ENCODE data around the gene LRP5. TPM values are rescaled to one million over a fixed set of nuclear protein-coding genes. Genes with fewer than 3 reads are reported as not detected.

Gene LRP5
- total RNA-seq, 2 donors from 2014 or later = 0.73 to 3.0 TPM

DNA sequence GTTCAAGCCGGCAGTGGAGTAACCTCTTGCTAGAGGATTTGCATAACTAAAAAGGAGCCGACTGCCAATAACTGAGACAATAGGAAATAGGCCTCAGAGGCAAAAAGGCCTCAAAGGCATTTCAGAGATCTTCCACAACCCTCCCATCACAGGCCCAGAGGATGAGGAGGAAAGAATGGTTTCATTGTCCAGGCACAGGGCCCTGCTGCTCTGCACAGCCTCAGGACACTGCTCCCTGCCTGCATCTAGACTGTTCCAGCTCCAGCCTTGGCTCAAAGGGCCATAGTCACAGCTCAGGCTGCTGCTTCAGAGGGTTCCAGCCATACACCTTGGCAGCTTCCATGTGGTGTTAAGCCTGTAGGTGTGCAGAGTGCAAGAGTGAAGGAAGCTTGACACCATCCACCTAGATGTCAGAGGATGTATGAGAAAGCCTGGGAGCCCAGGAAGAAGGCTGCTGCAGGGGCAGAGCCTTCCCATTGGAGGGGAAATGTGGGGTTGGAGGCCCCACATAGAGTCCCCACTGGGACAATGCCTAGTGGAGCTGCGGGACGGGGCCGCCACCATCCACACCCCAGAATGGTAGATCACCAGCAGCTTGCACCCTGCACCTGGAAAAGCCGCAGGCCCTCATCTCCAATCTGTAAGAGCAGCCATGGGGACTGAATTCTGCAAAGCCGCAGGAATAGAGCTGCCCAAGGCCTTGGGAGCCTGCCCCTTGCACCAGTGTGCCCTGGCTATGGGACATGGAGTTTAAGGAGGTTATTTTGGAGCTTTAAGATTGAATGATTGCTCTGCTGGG lies 8.2 kb upstream of the LRP5 start:
- Mint-ChIP-seq H3K4me3 (no peak overlapping the region), H3K27ac (no peak overlapping the region), H3K4me1 (peaks cover 3% of the 10 kb centered on the region), H3K36me3 (ENCODE audit: low read depth) (no peaks in the 10 kb centered on the region), H3K27me3 (no peaks in the 10 kb centered on the region)
- DNase-seq = no peak
- H3K9me3 ChIP-seq (ENCODE audit: control insufficient read depth, low read length, poor library complexity, severe bottlenecking) = no peaks in the 10 kb centered on the region
- no peak for ATAC-seq

- no peak for ATAC-seq
- no peak for DNase-seq
- no peaks in the 10 kb centered on the region for H3K9me3 ChIP-seq (ENCODE audit: control insufficient read depth, low read length, poor library complexity, severe bottlenecking)
- Mint-ChIP-seq H3K4me3 (no peak overlapping the region), H3K4me1 (peaks cover 7% of the 10 kb centered on the region), H3K27ac (no peak overlapping the region), H3K36me3 (ENCODE audit: low read depth) (no peaks in the 10 kb centered on the region), H3K27me3 (no peaks in the 10 kb centered on the region)
These were observed 5.8 kb upstream of the LRP5 start for GRCh38 chr11:68306636-68307035.

GRCh38 chr11:68308068-68308467 lies 4.3 kb upstream of the LRP5 start:
- no peak for ATAC-seq
- Mint-ChIP-seq H3K4me3 (no peak overlapping the region), H3K4me1 (peaks cover 7% of the 10 kb centered on the region), H3K27me3 (no peaks in the 10 kb centered on the region), H3K36me3 (ENCODE audit: low read depth) (no peaks in the 10 kb centered on the region), H3K27ac (no peak overlapping the region)
- no peaks in the 10 kb centered on the region for H3K9me3 ChIP-seq (ENCODE audit: control insufficient read depth, low read length, poor library complexity, severe bottlenecking)
- DNase-seq = no peak

- H3K27me3 Mint-ChIP-seq = no peaks in the 10 kb centered on the region
- no peaks in the 10 kb centered on the region for H3K36me3 Mint-ChIP-seq (ENCODE audit: low read depth)
- peak overlapping the region; percentile 14 for H3K27ac Mint-ChIP-seq
- H3K4me1 Mint-ChIP-seq = peaks cover 14% of the 10 kb centered on the region
- DNase-seq (no peak), ATAC-seq (no peak)
- no peak overlapping the region for H3K4me3 Mint-ChIP-seq
- no peaks in the 10 kb centered on the region for H3K9me3 ChIP-seq (ENCODE audit: control insufficient read depth, low read length, poor library complexity, severe bottlenecking)
These were observed 2.7 kb upstream of the LRP5 start for GRCh38 chr11:68309621-68310185.

- Mint-ChIP-seq H3K4me1 (peaks cover 14% of the 10 kb centered on the region), H3K27me3 (peaks cover 8% of the 10 kb centered on the region), H3K4me3 (peak overlapping the region; percentile 83), H3K27ac (peak overlapping the region; percentile 54), H3K36me3 (ENCODE audit: low read depth) (no peaks in the 10 kb centered on the region)
- no peaks in the 10 kb centered on the region for H3K9me3 ChIP-seq (ENCODE audit: control insufficient read depth, low read length, poor library complexity, severe bottlenecking)
- DNase-seq = no peak
- no peak for ATAC-seq
These were observed 953 bp upstream of the LRP5 start for GRCh38 chr11:68311160-68312116.

- no peaks in the 10 kb centered on the region for H3K9me3 ChIP-seq (ENCODE audit: control insufficient read depth, low read length, poor library complexity, severe bottlenecking)
- peak overlapping the region; percentile 86 for H3K4me3 Mint-ChIP-seq
- H3K27ac Mint-ChIP-seq = no peak overlapping the region
- peaks cover 14% of the 10 kb centered on the region for H3K4me1 Mint-ChIP-seq
- H3K36me3 Mint-ChIP-seq (ENCODE audit: low read depth) = no peaks in the 10 kb centered on the region
- ATAC-seq (peak; percentile 70), DNase-seq (no peak)
- H3K27me3 Mint-ChIP-seq = peaks cover 12% of the 10 kb centered on the region
These were observed 586 bp downstream of the LRP5 start for GRCh38 chr11:68312780-68313573.

- H3K4me1 Mint-ChIP-seq = peaks cover 14% of the 10 kb centered on the region
- DNase-seq = no peak
These were observed 1.3 kb downstream of the LRP5 start for GRCh38 chr11:68313574-68314202.

DNA sequence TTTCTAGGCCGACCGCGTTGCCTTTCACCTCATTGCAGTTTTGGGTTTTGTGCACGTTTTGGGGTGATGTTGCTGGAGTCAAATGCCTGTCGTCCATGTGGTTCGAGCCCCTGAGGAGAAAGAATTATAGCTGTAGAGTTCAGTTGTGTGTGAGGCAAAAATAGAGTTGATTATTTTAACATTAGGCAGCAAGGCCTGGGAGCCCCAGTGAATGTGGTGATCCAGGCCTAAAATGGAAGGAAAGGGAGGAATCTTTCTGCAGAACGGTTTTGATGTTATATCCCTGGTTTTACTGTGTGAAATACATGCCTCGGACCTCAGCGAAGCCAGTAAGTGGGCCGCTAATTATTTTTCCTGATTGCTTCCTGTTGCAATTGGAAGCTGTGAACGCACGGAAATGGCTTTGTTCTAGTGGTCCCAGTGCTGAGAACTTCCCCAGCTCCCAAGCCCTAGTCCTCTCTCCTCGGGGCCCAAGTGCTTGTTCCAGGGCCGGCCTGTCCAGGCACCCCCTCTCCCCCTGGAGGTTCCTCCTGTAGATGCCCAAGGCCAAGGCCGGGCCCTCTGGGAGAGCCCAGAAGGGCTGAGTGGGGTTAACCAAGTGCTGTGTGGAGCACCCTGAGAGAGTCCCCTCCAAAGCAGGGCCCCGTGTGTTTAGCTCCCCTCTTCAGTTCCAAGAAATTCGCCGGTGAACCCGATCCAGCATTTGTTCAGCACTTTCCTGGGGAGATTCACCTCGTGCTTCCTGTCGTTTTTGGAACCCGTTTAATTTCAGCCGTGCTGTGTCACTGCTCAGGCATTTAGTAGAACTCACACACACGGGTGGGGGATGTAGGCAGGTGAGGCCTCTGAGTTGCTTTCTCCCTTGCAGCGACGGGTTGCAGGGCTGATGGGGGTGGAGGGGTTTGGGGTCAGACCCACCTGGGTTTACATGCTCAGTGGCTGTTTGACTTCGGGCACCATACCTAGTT lies 2.1 kb downstream of the LRP5 start:
- H3K4me1 Mint-ChIP-seq = peaks cover 14% of the 10 kb centered on the region
- H3K36me3 Mint-ChIP-seq (ENCODE audit: low read depth) = no peaks in the 10 kb centered on the region
- ATAC-seq (no peak), DNase-seq (no peak)
- no peak overlapping the region for H3K27ac Mint-ChIP-seq
- H3K4me3 Mint-ChIP-seq = peak overlapping the region; percentile 28
- no peaks in the 10 kb centered on the region for H3K9me3 ChIP-seq (ENCODE audit: control insufficient read depth, low read length, poor library complexity, severe bottlenecking)
- peaks cover 12% of the 10 kb centered on the region for H3K27me3 Mint-ChIP-seq

More at GRCh38 chr11:68313574-68314202, 1.3 kb downstream of the LRP5 start:
- H3K27me3 Mint-ChIP-seq = peaks cover 12% of the 10 kb centered on the region
- no peak for ATAC-seq
- H3K36me3 Mint-ChIP-seq (ENCODE audit: low read depth) = no peaks in the 10 kb centered on the region
- H3K27ac Mint-ChIP-seq = no peak overlapping the region
- H3K9me3 ChIP-seq (ENCODE audit: control insufficient read depth, low read length, poor library complexity, severe bottlenecking) = no peaks in the 10 kb centered on the region
- H3K4me3 Mint-ChIP-seq = peak overlapping the region; percentile 86

- no peak overlapping the region for H3K4me3 Mint-ChIP-seq
- peaks cover 14% of the 10 kb centered on the region for H3K4me1 Mint-ChIP-seq
- ATAC-seq (no peak), DNase-seq (no peak)
- H3K27ac Mint-ChIP-seq = no peak overlapping the region
- H3K27me3 Mint-ChIP-seq = peaks cover 14% of the 10 kb centered on the region
- H3K9me3 ChIP-seq (ENCODE audit: control insufficient read depth, low read length, poor library complexity, severe bottlenecking) = no peaks in the 10 kb centered on the region
- H3K36me3 Mint-ChIP-seq (ENCODE audit: low read depth) = no peaks in the 10 kb centered on the region
These were observed 3.0 kb downstream of the LRP5 start for GRCh38 chr11:68315171-68315920.

DNA sequence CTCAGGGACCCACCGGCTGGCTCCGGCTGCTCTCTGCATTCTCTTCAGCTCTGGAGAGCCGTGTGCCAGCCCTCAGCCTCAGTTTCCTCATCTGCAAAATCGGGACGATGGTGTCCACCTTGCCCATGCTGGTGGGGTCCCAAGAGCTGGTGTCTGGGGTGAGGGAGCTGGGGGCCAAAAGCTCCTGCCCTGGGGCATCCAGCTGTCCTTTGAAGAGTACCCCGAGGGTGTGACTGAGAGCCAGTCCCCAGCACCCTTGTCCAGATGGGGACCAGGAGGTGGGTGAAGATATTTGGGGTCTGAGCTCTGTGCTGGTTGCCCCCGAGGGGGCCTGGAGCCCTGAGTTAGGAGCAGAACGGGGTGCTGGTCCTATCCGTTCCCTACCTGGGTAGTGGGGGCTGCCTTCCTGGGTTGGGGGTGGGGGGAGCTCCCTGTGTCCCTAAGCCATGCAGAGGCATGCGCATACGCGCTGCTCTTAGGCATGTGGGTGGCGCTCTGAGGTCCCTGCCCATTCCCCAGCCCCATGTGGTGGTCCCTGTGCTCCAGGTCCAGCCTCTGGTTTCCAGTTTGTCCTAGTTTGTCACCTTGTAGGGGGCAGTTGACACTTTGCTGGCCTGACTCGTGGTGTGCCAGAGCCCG lies 4.9 kb downstream of the LRP5 start:
- no peak overlapping the region for H3K27ac Mint-ChIP-seq
- H3K9me3 ChIP-seq (ENCODE audit: control insufficient read depth, low read length, poor library complexity, severe bottlenecking) = no peaks in the 10 kb centered on the region
- peaks cover 3% of the 10 kb centered on the region for H3K36me3 Mint-ChIP-seq (ENCODE audit: low read depth)
- H3K4me1 Mint-ChIP-seq = peaks cover 10% of the 10 kb centered on the region
- peaks cover 25% of the 10 kb centered on the region for H3K27me3 Mint-ChIP-seq
- no peak for DNase-seq
- no peak for ATAC-seq
- no peak overlapping the region for H3K4me3 Mint-ChIP-seq
